K562 (cell line): ENCODE results near the gene TMEM208. TPM values are rescaled to one million over a fixed set of nuclear protein-coding genes. Genes with fewer than 3 reads are reported as not detected.
A peak's percentile ranks its signal among the peaks of the same experiment; 100 is the strongest.

Source experiments
- ARID2 ChIP-seq: fragments of 450-650 bp; IDR thresholded peaks from 2 replicates; pipeline ENCODE4 v1.6.1; 2017; ENCODE audit warnings: antibody characterized with exemption, mild to moderate bottlenecking
- ATF7 ChIP-seq: fragments of 450-650 bp; IDR thresholded peaks from 2 replicates; pipeline ENCODE4 v1.7.1; 2014; ENCODE audit warnings: mild to moderate bottlenecking, moderate library complexity
- BRD4 ChIP-seq: fragments of 200-600 bp; sonication (generic); IDR thresholded peaks from 2 replicates; pipeline ENCODE4 v1.6.1; 2017; ENCODE audit warnings: inconsistent platforms
- CEBPG ChIP-seq, 3 experiments: fragments of 200-800 bp in 1 of 3; sonication (Bioruptor generic) in 1 of 3; sonication (generic) in 1 of 3; formaldehyde crosslinking in 1 of 3; IDR thresholded peaks in 2 of 3; conservative IDR thresholded peaks in 1 of 3; 2 replicates each; pipeline versions ENCODE4 v1.6.1 to v1.8.0; 2016 to 2022; ENCODE audit warnings: missing compliant biosample characterization in 2 of 3, missing genetic modification characterization in 2 of 3, mild to moderate bottlenecking in 1 of 3, missing genetic modification reagents in 1 of 3
- CHAMP1 ChIP-seq: fragments of 450-650 bp; IDR thresholded peaks from 2 replicates; pipeline ENCODE4 v1.6.1; 2016; ENCODE audit warnings: mild to moderate bottlenecking
- DNMT1 ChIP-seq: fragments of 450-650 bp; IDR thresholded peaks from 2 replicates; pipeline ENCODE4 v1.6.1; 2016; ENCODE audit warnings: antibody characterized with exemption, mild to moderate bottlenecking
- EP300 ChIP-seq: IDR thresholded peaks from 2 replicates; pipeline ENCODE4 v1.6.1; 2012; ENCODE audit warnings: low read length, improper control_type of control experiment
- FOXO4 ChIP-seq: fragments of 450-650 bp; formaldehyde crosslinking; IDR thresholded peaks from 2 replicates; pipeline ENCODE4 v1.4.0; 2020; ENCODE audit warnings: mild to moderate bottlenecking, moderate library complexity
- GATAD2A ChIP-seq: fragments of 450-650 bp; IDR thresholded peaks from 2 replicates; pipeline ENCODE4 v1.6.1; 2017
- HDAC8 ChIP-seq: fragments of 450-650 bp; IDR thresholded peaks from 2 replicates; pipeline ENCODE4 v1.6.1; 2016; ENCODE audit warnings: mild to moderate bottlenecking, missing genetic modification characterization, moderate library complexity, missing compliant biosample characterization
- HDGF ChIP-seq: fragments of 450-650 bp; IDR thresholded peaks from 2 replicates; pipeline ENCODE4 v1.6.1; 2016
- JUNB ChIP-seq: fragments of 450-650 bp; formaldehyde crosslinking; conservative IDR thresholded peaks from 2 replicates; pipeline ENCODE4 v1.4.0; 2020; ENCODE audit warnings: mild to moderate bottlenecking
- MEIS2 ChIP-seq: fragments of 450-650 bp; IDR thresholded peaks from 2 replicates; pipeline ENCODE4 v1.6.1; 2014; ENCODE audit warnings: mild to moderate bottlenecking; ENCODE audit not compliant: partially characterized antibody
- POLR2G ChIP-seq: fragments of 200-400 bp; formaldehyde crosslinking; IDR thresholded peaks from 2 replicates; pipeline ENCODE4 v1.6.1; 2017; ENCODE audit warnings: low read depth, mild to moderate bottlenecking, antibody characterized with exemption, low read length, moderate library complexity
- PYGO2 ChIP-seq: fragments of 450-650 bp; IDR thresholded peaks from 2 replicates; pipeline ENCODE4 v1.6.1; 2016; ENCODE audit warnings: mild to moderate bottlenecking, missing genetic modification characterization, moderate library complexity, missing compliant biosample characterization
- RBFOX2 ChIP-seq: fragments of 200-400 bp; formaldehyde crosslinking; IDR thresholded peaks from 2 replicates; pipeline ENCODE4 v1.6.1; 2017; ENCODE audit warnings: low read depth, mild to moderate bottlenecking, low read length, moderate library complexity
- RNF2 ChIP-seq: sonication (generic); IDR thresholded peaks from 2 replicates; pipeline ENCODE4 v1.6.1; 2016
- SAFB ChIP-seq: fragments of 200-400 bp; formaldehyde crosslinking; IDR thresholded peaks from 2 replicates; pipeline ENCODE4 v1.6.1; 2017; ENCODE audit warnings: low read depth, low read length, borderline replicate concordance
- SMARCA4 ChIP-seq: fragments of 450-650 bp; IDR thresholded peaks from 2 replicates; pipeline ENCODE4 v1.6.1; 2016
- SMC3 ChIP-seq: conservative IDR thresholded peaks from 2 replicates; pipeline ENCODE4 v1.6.1; 2011; ENCODE audit warnings: low read depth, low read length, improper control_type of control experiment; ENCODE audit not compliant: insufficient read depth
- TCF7 ChIP-seq: sonication (generic); IDR thresholded peaks from 2 replicates; pipeline ENCODE4 v1.6.1; 2016; ENCODE audit warnings: antibody characterized with exemption, borderline replicate concordance
- TFAP4 ChIP-seq: sonication (generic); formaldehyde crosslinking; IDR thresholded peaks from 2 replicates; pipeline ENCODE4 v1.8.0; 2022; ENCODE audit warnings: missing genetic modification reagents, mild to moderate bottlenecking, moderate library complexity, borderline replicate concordance
- ZNF184 ChIP-seq: sonication (generic); formaldehyde crosslinking; IDR thresholded peaks from 2 replicates; pipeline ENCODE4 v1.5.0; 2020; ENCODE audit warnings: missing genetic modification reagents
- ZNF263 ChIP-seq: sonication (generic); formaldehyde crosslinking; IDR thresholded peaks from 2 replicates; pipeline ENCODE4 v1.8.0; 2022; ENCODE audit warnings: mild to moderate bottlenecking, missing genetic modification reagents, borderline replicate concordance
- ZNF41 ChIP-seq: fragments of 250-450 bp; sonication (Bioruptor Pico); conservative IDR thresholded peaks from 2 replicates; pipeline ENCODE4 v1.4.0; 2020; ENCODE audit warnings: mild to moderate bottlenecking
- polyA plus RNA-seq, 8 experiments: library from polyadenylated mRNA; depleted of rRNA in 4 of 8; stranded (reverse) in 5 of 8; unstranded in 3 of 8; fragments of >200 nt; fragmentation: Nextera tagmentation in 2 of 8; fragmentation: Illumina TruSeq in 1 of 8; extraction: Ambion mirVana in 2 of 8; extraction: Trizol in 1 of 8; gene quantifications; 2 replicates each; pipeline versions ENCODE4 v1.2.1 to v1.2.3, GENCODE V29; 2011 to 2014; ENCODE audit warnings: inconsistent platforms in 1 of 8, missing spikeins in 1 of 8
- total RNA-seq, 7 experiments: library from RNA; depleted of rRNA in 6 of 7; stranded (reverse); fragments of >200 nt in 6 of 7; fragmentation: Illumina TruSeq in 2 of 7; extraction: Trizol in 2 of 7; gene quantifications; 2 replicates each; pipeline versions ENCODE4 v1.2.1 to v1.2.3, GENCODE V29; 2011 to 2021; ENCODE audit warnings: low replicate concordance in 1 of 7
- TF ChIP-seq, protein P1 (sequence below): fragments of 450-650 bp; formaldehyde crosslinking; IDR thresholded peaks from 2 replicates; pipeline ENCODE4 v1.4.0; 2022; ENCODE audit warnings: missing genetic modification characterization

TMEM208 gene
- total and polyA plus RNA-seq, 9 of the 15 experiments (the other 6 are each of a cell fraction or from before 2014, with no cell fraction given), result 31.8 to 239 (median 54.3) TPM

DNA sequence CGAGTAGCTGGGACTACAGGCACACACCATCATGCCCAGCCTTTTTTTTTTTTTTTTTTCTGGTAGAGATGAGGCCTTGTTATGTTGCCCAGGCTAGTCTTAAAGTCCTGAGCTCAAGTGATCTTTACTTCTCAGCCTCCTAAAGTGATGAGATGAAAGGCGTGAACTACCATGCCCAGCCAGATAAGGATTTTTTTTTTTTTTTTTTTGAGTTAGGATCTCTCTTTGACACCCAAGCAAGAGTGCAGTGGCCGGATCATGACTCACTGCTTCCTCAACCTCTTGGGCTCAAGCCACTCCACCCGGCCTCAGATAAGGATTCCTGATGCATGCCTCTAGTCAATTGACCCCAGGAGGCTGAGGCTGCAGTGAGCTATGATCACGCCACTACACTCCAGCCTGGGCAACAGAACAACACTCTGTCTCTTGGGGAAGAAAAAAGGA, 41.2 kb downstream of the TMEM208 start (continued):
- TF ChIP-seq ZNF41 (CRISPR knock-in tag) (no peak), SMC3 (no peak), ZNF263 (no peak), SMARCA4 (peak; percentile 99), PYGO2 (tag) (no peak), HDGF (0 out of 2 replicates have a peak, but pooled peaks have one; percentile 52), FOXO4 (no peak), POLR2G (no peak), EP300 (peak; percentile 77; the same call in 1 of the 2 replicates), HDAC8 (tag) (no peak), SAFB (no peak), ARID2 (no peak), RNF2 (peak; percentile 76), MEIS2 (peak; percentile 77), BRD4 (no peak), JUNB (CRISPR knock-in tag) (no peak; the same call in 1 of the 2 replicates), ATF7 (peak; percentile 81), RBFOX2 (no peak), TFAP4 (peak; percentile 27; the same call in 1 of the 2 replicates), DNMT1 (no peak), GATAD2A (peak; percentile 76; the same call in 1 of the 2 replicates), ZNF184 (CRISPR knock-in tag) (no peak), CEBPG (CRISPR knock-in tag; IDR thresholded peaks at IDR 0.05) (no peak), CEBPG (tag; conservative IDR thresholded peaks at IDR 0.05 in 1 of 2, IDR thresholded peaks at IDR 0.05 in 1 of 2) (no peak), CHAMP1 (no peak), TCF7 (no peak)
- TF ChIP-seq, protein P1, sequence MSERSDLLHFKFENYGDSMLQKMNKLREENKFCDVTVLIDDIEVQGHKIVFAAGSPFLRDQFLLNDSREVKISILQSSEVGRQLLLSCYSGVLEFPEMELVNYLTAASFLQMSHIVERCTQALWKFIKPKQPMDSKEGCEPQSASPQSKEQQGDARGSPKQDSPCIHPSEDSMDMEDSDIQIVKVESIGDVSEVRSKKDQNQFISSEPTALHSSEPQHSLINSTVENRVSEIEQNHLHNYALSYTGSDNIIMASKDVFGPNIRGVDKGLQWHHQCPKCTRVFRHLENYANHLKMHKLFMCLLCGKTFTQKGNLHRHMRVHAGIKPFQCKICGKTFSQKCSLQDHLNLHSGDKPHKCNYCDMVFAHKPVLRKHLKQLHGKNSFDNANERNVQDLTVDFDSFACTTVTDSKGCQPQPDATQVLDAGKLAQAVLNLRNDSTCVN (CRISPR knock-in tag), result no peak
